NB4 (cell line): Measurements from ENCODE around the gene ACE.

Experiments used
- CTCF ChIP-seq: IDR thresholded peaks from one replicate; pipeline ENCODE4 v1.5.1; 2012; ENCODE audit warnings: low read depth, low read length
- MAX ChIP-seq: IDR thresholded peaks from 2 replicates; pipeline ENCODE4 v1.6.1; 2011; ENCODE audit warnings: low read depth, low read length
- MYC ChIP-seq: IDR thresholded peaks from 2 replicates; pipeline ENCODE4 v1.6.1; 2011; ENCODE audit warnings: low read depth, low read length
- POLR2A ChIP-seq: IDR thresholded peaks from 2 replicates; pipeline ENCODE4 v1.6.1; 2011; ENCODE audit warnings: mild to moderate bottlenecking; ENCODE audit not compliant: insufficient read length; ENCODE audit errors: extremely low read depth

GRCh38 chr17:63506627-63507026, 29.8 kb downstream of the ACE start:
- TF ChIP-seq POLR2A (no peak), CTCF (no peak), MAX (no peak), MYC (no peak)
